HEK293 (cell line): ENCODE results near the gene CIP2A.

ENCODE experiments used
- CTCF ChIP-seq: fragments of 450-650 bp; formaldehyde crosslinking; IDR thresholded peaks from 2 replicates; pipeline ENCODE4 v1.5.1; 2016; ENCODE audit warnings: missing biosample characterization, missing genetic modification characterization
- ELK4 ChIP-seq: IDR thresholded peaks from 2 replicates; pipeline ENCODE4 v1.6.1; 2011; ENCODE audit warnings: mild to moderate bottlenecking, low read depth, low read length, borderline replicate concordance
- ZBTB21 ChIP-seq: fragments of 450-650 bp; formaldehyde crosslinking; IDR thresholded peaks from 2 replicates; pipeline ENCODE4 v1.5.1; 2017; ENCODE audit warnings: missing biosample characterization, missing genetic modification characterization
- ZBTB49 ChIP-seq: fragments of 450-650 bp; formaldehyde crosslinking; IDR thresholded peaks from 2 replicates; pipeline ENCODE4 v1.5.1; 2016; ENCODE audit warnings: missing biosample characterization, missing genetic modification characterization, low read depth
- ZNF140 ChIP-seq: fragments of 450-650 bp; formaldehyde crosslinking; IDR thresholded peaks from 2 replicates; pipeline ENCODE4 v1.5.1; 2016; ENCODE audit warnings: missing biosample characterization, missing genetic modification characterization
- ZNF16 ChIP-seq: fragments of 450-650 bp; formaldehyde crosslinking; IDR thresholded peaks from 2 replicates; pipeline ENCODE4 v1.5.1; 2016; ENCODE audit warnings: low read depth, missing biosample characterization, missing genetic modification characterization
- ZNF274 ChIP-seq, 2 experiments: fragments of 200-500 bp in 1 of 2; fragments of 450-650 bp in 1 of 2; sonication (Bioruptor generic) in 1 of 2; formaldehyde crosslinking in 1 of 2; IDR thresholded peaks; 2 replicates each; pipeline versions ENCODE4 v1.5.1 to v1.6.1; 2014 to 2016; ENCODE audit warnings: borderline replicate concordance in 1 of 2, inconsistent platforms in 1 of 2, low read length in 1 of 2, missing biosample characterization in 1 of 2, missing genetic modification characterization in 1 of 2
- ZNF324 ChIP-seq: fragments of 450-650 bp; formaldehyde crosslinking; IDR thresholded peaks from 2 replicates; pipeline ENCODE4 v1.5.1; 2016; ENCODE audit warnings: missing biosample characterization, missing genetic modification characterization

- TF ChIP-seq ZBTB49 (tag by site-specific recombination) (no peak), CTCF (tag by site-specific recombination) (no peak), ZNF140 (tag by site-specific recombination) (no peak), ZNF324 (tag by site-specific recombination) (no peak), ZNF16 (no peak), ZNF274 (IDR thresholded peaks at IDR 0.05; ENCODE audit: low read length) (no peak), ZNF274 (tag by site-specific recombination; IDR thresholded peaks at IDR 0.05; ENCODE audit: borderline replicate concordance) (no peak), ELK4 (no peak), ZBTB21 (no peak)
These were observed 13.2 kb upstream of the CIP2A start for GRCh38 chr3:108602249-108602934.
